ENCODE data around the gene ADAMTSL3. TPM values are rescaled to one million over a fixed set of nuclear protein-coding genes. Genes with fewer than 3 reads are reported as not detected.
A peak's percentile ranks its signal among the peaks of the same experiment; 100 is the strongest.

The ADAMTSL3 gene
- total RNA-seq, 1 donor from 2014 or later = 2.4 TPM

- Histone ChIP-seq H3K9me3 (ENCODE audit: insufficient read depth, low read depth, low read length) (no peaks in the 10 kb centered on the region), H3K36me3 (ENCODE audit: insufficient read depth, low read length) (no peaks in the 10 kb centered on the region), H3K27ac (ENCODE audit: low read depth, low read length) (no peak overlapping the region), H3K79me2 (ENCODE audit: insufficient read depth, low read length) (no peaks in the 10 kb centered on the region), H3K27me3 (ENCODE audit: insufficient read depth, low read length) (no peaks in the 10 kb centered on the region), H3K4me2 (ENCODE audit: low read length) (no peak overlapping the region), H3K4me3 (ENCODE audit: insufficient read depth, low read depth, low read length) (no peak overlapping the region), H3K4me1 (ENCODE audit: insufficient read depth, low read length) (no peaks in the 10 kb centered on the region), H3K9ac (ENCODE audit: low read length) (no peak overlapping the region), H4K20me1 (ENCODE audit: insufficient read depth, low read length) (no peaks in the 10 kb centered on the region), H2AFZ (ENCODE audit: low read depth, low read length) (no peak overlapping the region)
- Mint-ChIP-seq H3K27me3 (ENCODE audit: low read depth, unreplicated experiment) (peaks cover 3% of the 10 kb centered on the region), H3K4me3 (ENCODE audit: unreplicated experiment) (no peak overlapping the region), H3K4me1 (ENCODE audit: low read depth, unreplicated experiment) (no peaks in the 10 kb centered on the region), H3K36me3 (ENCODE audit: low read depth, unreplicated experiment) (peaks cover 4% of the 10 kb centered on the region), H3K27ac (ENCODE audit: unreplicated experiment) (no peak overlapping the region), H3K9me3 (ENCODE audit: unreplicated experiment) (peaks cover 2% of the 10 kb centered on the region)
- FAIRE-seq (no peak), DNase-seq (ENCODE audit: low read depth) (peak; percentile 85)
- TF ChIP-seq CTCF (IDR thresholded peaks at IDR 0.05; ENCODE audit: insufficient read depth, low read depth, low read length) (no peak), EZH2 (IDR thresholded peaks at IDR 0.05; ENCODE audit: insufficient read depth, low read length) (no peak)
These were observed 250.5 kb downstream of the ADAMTSL3 start for GRCh38 chr15:83904107-83905040.

GRCh38 chr15:83905556-83906273 is 251.8 kb downstream of the ADAMTSL3 start:
- no peaks in the 10 kb centered on the region for H3K36me3 ChIP-seq (ENCODE audit: insufficient read depth, low read length)
- no peak overlapping the region for H2AFZ ChIP-seq (ENCODE audit: low read depth, low read length)
- Mint-ChIP-seq H3K36me3 (ENCODE audit: low read depth, unreplicated experiment) (peaks cover 4% of the 10 kb centered on the region), H3K27me3 (ENCODE audit: low read depth, unreplicated experiment) (peaks cover 3% of the 10 kb centered on the region), H3K9me3 (ENCODE audit: unreplicated experiment) (peaks cover 2% of the 10 kb centered on the region), H3K27ac (ENCODE audit: unreplicated experiment) (no peak overlapping the region), H3K4me3 (ENCODE audit: unreplicated experiment) (no peak overlapping the region), H3K4me1 (ENCODE audit: low read depth, unreplicated experiment) (no peaks in the 10 kb centered on the region)
- DNase-seq (ENCODE audit: low read depth) (no peak), FAIRE-seq (no peak)
- no peak overlapping the region for H3K9ac ChIP-seq (ENCODE audit: low read length)
- no peak for TF ChIP-seq CTCF (IDR thresholded peaks at IDR 0.05; ENCODE audit: insufficient read depth, low read depth, low read length)
- no peak for TF ChIP-seq EZH2 (IDR thresholded peaks at IDR 0.05; ENCODE audit: insufficient read depth, low read length)
- no peak overlapping the region for H3K4me3 ChIP-seq (ENCODE audit: insufficient read depth, low read depth, low read length)
- no peaks in the 10 kb centered on the region for H4K20me1 ChIP-seq (ENCODE audit: insufficient read depth, low read length)
- no peaks in the 10 kb centered on the region for H3K79me2 ChIP-seq (ENCODE audit: insufficient read depth, low read length)
- no peak overlapping the region for H3K4me2 ChIP-seq (ENCODE audit: low read length)
- H3K9me3 ChIP-seq (ENCODE audit: insufficient read depth, low read depth, low read length) = no peaks in the 10 kb centered on the region
- no peak overlapping the region for H3K27ac ChIP-seq (ENCODE audit: low read depth, low read length)
- H3K27me3 ChIP-seq (ENCODE audit: insufficient read depth, low read length) = no peaks in the 10 kb centered on the region
- H3K4me1 ChIP-seq (ENCODE audit: insufficient read depth, low read length) = no peaks in the 10 kb centered on the region

Measured in astrocyte (in vitro differentiated cells and primary cell).